Motor neuron (in vitro differentiated cells): ENCODE data around the gene SNTN. TPM values are rescaled to one million over a fixed set of nuclear protein-coding genes. Genes with fewer than 3 reads are reported as not detected.

ENCODE experiments used
- ATAC-seq, 8 experiments: fragments of 200-7000 bp; cut with Tn5 transposase; replicated peaks in 6 of 8; 2 replicates each; pipeline ENCODE4 v1.8.0; 2021; ENCODE audit warnings: mild to moderate bottlenecking in 8 of 8, moderate library complexity in 8 of 8
- H3K27ac ChIP-seq, 2 donors: fragments of 250-450 bp; sonication (Bioruptor Pico); 2 replicates each; pipeline ENCODE4 v1.9.0; 2021; ENCODE audit warnings: antibody characterized with exemption in 2 of 2, mild to moderate bottlenecking in 2 of 2, moderate library complexity in 1 of 2
- H3K4me1 ChIP-seq, 2 donors: fragments of 250-450 bp; sonication (Bioruptor Pico); replicated peaks in 1 of 2; 2 replicates each; pipeline ENCODE4 v1.6.1; 2021; ENCODE audit warnings: antibody characterized with exemption in 2 of 2, mild to moderate bottlenecking in 2 of 2, moderate library complexity in 1 of 2
- H3K4me3 ChIP-seq, 5 donors: fragments of 250-450 bp; sonication (Bioruptor Pico); 2 replicates each; pipeline ENCODE4 v1.9.0; 2021; ENCODE audit warnings: antibody characterized with exemption in 5 of 5, mild to moderate bottlenecking in 5 of 5, moderate library complexity in 4 of 5
- WGBS, 10 experiments: fragments of 450-650 bp; shearing (Covaris generic); methylation state at CpG; one replicate each; pipeline ENCODE4 v1.0.0; 2022; 5-methylcytosine and 5-hydroxymethylcytosine counted together
- in situ Hi-C, 9 experiments: fragments of 400-800 bp; cut with MboI; loops; one replicate each; pipeline ENCODE4 v1.15.0; 2021; ENCODE audit warnings: low sequenced_read_pairs in 9 of 9, low pct_unique_long_range_greater_than_20kb in 2 of 9; ENCODE audit not compliant: unreplicated experiment in 9 of 9
- total RNA-seq, 8 experiments: library from RNA; unstranded; fragments of 300-600 nt; gene quantifications; 2 replicates each; pipeline versions ENCODE4 v1.2.3 to v1.2.4, GENCODE V29; 2022

SNTN gene
- total RNA-seq, 8 experiments from 2014 or later, result 0.09 to 0.38 (median 0.14) TPM; not detected in 3

DNA sequence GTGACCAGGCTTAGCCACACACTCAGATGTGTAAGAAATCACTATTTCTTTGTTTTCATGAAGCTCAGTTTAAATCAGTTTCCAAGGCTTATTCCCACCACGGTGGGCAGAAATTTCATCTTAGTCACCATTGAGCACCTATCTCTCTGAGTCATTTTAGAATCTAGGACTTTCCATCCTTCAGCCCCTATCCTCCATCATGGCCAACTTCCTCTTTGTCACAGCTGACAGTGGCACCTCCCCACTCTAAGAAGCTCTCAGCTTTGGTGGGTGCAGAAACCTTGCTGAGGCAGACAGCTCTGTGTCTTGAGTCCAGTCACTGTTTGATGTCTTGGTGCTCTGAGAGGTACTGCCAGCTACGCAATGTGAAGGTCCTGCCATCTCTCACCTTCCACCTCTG, 32.9 kb downstream of the SNTN start:
- ATAC-seq, result no peak
- in situ Hi-C loops, result no loop called here
- WGBS, 10 experiments, result 25 to 100% (median 100%) methylated on average over 1 to 2 of the region's 2 CpGs; no CpG with 5 or more reads in 3 of the 10 experiments
- Histone ChIP-seq H3K4me1 (peaks cover 5 to 8% of the 10 kb centered on the region in 2 donors), H3K27ac (no peak overlapping the region), H3K4me3 (no peak overlapping the region)

DNA sequence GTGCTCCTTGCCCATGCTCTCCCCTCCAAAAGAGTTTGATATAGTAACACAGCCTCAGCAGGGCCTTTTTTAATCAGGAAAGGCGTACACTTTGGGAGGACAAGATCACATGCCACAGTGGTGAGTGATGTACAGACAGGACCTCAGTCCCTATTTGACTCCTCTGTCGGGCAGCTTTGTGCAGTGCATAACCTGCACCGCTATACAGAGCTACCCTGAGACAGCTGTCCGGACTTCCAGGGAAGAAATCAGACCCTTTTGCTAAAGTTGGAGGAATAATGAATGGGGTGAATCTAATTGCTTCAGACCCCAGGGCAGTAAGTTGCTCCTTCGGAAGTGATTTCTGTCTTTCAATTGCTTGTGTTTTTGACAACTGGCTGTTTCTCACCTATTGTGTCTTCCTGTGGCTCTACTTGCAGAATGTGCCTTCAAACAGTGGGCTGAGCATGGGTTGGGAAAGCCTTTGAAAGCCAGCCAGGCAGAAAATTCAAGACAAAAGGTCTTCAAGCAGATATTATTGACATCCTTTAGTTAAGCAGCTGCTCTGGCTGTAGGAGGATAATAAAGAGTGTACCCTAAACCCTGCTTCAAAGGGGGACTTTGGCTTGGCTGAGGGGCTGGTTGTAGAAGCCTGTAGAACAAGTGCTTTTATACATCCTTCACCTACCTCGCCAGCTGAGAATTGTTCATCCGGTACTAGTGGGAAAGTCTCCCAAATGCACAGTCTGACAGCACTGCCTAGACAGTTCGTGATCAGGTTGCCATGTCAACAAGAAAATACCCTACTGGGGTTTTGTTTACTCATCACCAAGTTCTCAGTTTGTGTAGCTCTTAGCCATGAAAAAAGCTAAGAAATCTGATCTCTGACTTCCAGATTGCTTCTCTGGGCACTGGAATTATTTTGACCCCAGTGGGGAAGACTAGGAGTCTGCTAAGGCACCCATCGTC, 35.1 kb downstream of the SNTN start:
- WGBS, 10 experiments, result 17 to 82% (median 30%) methylated on average over 1 to 9 of the region's 9 CpGs
- Histone ChIP-seq H3K4me3 (no peak overlapping the region), H3K27ac (peak overlapping the region in 1 of 2 donors; percentile 33), H3K4me1 (peaks cover 5 to 8% of the 10 kb centered on the region in 2 donors)
- ATAC-seq, result peak in 6 of 8 experiments; percentile 51 to 89 (median 83)
- in situ Hi-C loops, result no loop called here

DNA sequence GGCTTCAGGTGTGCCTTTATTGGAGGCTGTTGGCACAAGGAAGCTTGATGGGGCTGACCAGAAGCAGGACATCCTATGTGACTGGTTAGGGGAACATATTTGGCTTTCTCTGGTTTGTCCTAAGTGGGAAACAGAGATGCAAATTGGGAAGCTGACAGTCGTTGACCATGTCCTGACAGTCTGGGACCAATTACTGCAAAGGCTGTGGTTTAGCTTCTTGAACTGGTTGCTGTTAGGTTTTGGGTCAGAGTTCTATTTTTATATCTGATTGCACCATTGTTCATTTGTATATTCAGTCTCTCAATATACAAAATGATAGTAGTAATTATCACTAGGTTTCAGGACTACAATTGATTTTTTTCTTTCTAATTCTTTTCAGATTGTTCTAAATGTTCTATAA, 36.8 kb downstream of the SNTN start:
- no peak overlapping the region for H3K4me3 ChIP-seq
- ATAC-seq, result no peak
- 0 to 60% (median 13%) methylated on average over 1 of the region's 1 CpG; no CpG with 5 or more reads in 5 of the 10 experiments for WGBS, 10 experiments
- in situ Hi-C loops, result no loop called here
- H3K4me1 ChIP-seq, result peaks cover 5 to 8% of the 10 kb centered on the region in 2 donors
- no peak overlapping the region for H3K27ac ChIP-seq

DNA sequence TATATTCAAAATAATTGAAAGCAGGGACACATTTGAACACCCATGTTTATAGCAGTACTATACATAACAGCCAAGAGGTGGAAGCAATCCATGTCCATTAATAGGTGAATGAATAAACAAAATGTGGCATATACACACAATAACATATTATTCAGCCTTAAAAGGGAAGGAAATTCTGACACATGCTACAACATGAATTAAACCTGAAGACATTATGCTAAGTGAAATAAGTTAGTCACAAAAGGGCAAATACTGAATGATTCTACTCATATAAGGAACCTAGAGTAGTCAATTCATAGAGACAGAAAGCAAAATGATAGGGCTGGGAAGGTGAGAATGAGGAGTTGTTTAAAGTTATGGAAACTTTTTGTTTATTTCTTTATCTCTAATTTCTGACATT, 40.9 kb downstream of the SNTN start:
- ATAC-seq, result no peak
- in situ Hi-C loops, result no loop called here
- H3K4me1 ChIP-seq, result no peaks in the 10 kb centered on the region
- no peak overlapping the region for H3K27ac ChIP-seq
- no peak overlapping the region for H3K4me3 ChIP-seq

DNA sequence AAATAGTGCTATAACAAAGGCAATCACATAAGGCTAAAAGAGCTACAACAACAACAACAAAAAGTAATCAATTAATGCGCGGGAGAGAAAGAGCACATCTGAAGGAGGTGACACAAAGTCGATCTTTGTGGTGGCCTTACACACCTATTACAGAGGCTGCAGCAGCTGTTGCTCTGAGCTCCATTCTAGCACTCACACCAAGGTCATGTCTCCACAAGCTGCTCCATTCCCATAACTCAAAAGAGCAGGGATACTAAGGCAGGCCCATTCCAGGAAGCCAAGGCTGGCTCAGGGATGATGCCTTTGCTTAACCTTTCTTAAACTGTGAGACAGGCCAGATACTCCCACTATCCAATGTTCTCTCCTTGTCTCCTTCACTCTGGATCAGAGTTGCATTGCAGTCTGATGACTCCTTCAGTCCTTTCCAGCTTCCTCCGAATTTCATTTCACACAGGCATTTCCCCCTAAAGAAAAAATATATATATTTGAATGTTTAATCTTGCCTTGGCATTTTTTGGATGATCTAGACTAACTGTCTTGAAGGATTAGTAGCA, 52.7 kb downstream of the SNTN start:
- Histone ChIP-seq H3K27ac (no peak overlapping the region), H3K4me3 (no peak overlapping the region), H3K4me1 (no peaks in the 10 kb centered on the region)
- in situ Hi-C loops, result no loop called here
- ATAC-seq, result no peak
- WGBS, 10 experiments, result 40 to 100% (median 85%) methylated on average over 1 to 4 of the region's 4 CpGs; no CpG with 5 or more reads in 1 of the 10 experiments

DNA sequence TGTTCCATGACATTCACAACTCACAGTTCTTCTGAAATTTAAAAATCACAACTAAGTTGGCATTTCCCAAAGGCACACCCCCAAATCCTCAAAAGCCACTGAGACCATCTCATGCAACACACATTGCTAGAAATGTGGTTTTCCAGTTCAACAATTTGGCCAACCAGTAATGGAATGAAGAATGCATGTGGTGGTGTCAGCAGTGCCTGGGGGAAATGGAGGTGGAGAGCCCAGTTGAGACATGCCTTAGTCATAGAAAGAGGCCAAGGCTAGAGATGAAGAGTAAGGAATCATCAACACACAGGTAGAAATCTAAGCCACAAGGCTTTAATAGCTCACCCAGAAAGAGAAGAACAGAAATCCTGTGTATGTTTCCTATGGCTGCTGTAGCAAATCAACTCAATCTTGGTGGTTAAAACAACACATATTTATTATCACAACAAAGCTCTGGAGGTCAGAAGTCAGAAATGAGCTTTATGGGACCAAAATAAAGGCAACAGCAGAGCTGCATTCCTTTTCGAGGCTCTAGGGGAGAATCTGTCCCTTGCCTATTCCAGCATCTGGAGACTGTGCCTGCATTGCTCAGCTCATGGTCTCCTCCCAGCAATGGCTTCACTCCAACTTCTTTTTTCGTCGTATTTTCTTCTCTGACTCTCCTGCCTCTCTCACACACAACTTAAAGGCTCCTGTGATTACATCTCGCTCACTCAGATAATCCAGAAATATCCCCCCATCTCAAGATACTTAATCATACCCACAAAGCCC, 54.0 kb downstream of the SNTN start:
- 0 to 100% (median 60%) methylated on average over 1 to 4 of the region's 4 CpGs; no CpG with 5 or more reads in 1 of the 10 experiments for WGBS, 10 experiments
- Histone ChIP-seq H3K27ac (no peak overlapping the region), H3K4me3 (no peak overlapping the region), H3K4me1 (no peaks in the 10 kb centered on the region)
- peak in 2 of 8 experiments; percentile 82 to 87 for ATAC-seq
- in situ Hi-C loops, result no loop called here

DNA sequence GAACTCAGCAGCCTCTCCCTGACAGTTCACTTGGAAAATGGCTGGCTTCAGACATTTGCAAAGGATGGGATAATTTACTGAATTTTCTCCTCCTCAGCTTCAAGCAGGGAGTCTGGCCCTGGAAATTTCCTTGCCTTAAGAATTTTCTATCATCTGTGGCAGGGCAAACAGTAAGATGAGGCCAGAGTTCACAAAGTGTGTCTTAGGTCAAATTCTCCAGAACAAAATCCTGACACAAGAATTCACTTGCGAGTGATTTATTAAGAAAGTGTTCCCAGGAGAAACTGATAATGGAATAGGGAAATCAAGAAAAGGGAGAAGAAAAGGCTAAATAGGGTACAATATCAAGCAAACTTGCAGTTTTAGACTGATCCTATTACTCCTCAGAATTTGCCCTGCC, 55.3 kb downstream of the SNTN start:
- ATAC-seq, result no peak
- no peak overlapping the region for H3K27ac ChIP-seq
- WGBS, 10 experiments, result 71 to 100% (median 100%) methylated on average over 1 of the region's 1 CpG; no CpG with 5 or more reads in 3 of the 10 experiments
- no peaks in the 10 kb centered on the region for H3K4me1 ChIP-seq
- H3K4me3 ChIP-seq, result no peak overlapping the region
- in situ Hi-C loops, result no loop called here

DNA sequence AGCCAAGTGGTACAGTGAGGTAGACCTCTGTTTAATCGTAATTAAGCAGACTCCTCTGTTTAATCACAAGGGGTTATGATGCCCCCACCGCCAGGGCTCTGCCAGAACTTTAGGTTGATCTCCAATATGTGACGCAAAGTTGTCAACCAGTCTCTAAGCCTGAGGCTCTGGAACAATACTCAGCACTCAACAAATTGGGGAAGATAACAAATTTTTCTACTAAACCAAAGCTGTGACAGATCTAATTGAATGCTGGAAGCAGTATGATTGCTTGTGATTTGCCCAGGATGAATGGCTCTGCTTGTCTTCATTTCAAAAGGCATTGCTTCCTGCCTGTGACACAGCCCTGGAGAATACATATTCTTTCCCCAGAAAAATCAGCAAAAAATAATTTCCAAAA, 57.1 kb downstream of the SNTN start:
- WGBS, 10 experiments, result 58 to 100% (median 89%) methylated on average over 1 to 3 of the region's 3 CpGs; no CpG with 5 or more reads in 3 of the 10 experiments
- in situ Hi-C loops, result no loop called here
- no peak overlapping the region for H3K27ac ChIP-seq
- H3K4me3 ChIP-seq, result no peak overlapping the region
- no peak for ATAC-seq
- H3K4me1 ChIP-seq, result no peaks in the 10 kb centered on the region

Other genes starting within 250 kb of the SNTN start
- gene C3orf49, start 166.6 kb downstream of the SNTN start, total RNA-seq, result 1 to 10 TPM in 2 of 8 experiments, under 1 TPM in 6; 0.22 to 1.4 (median 0.38) TPM
- 10 to 100 TPM; 53.3 to 97.1 (median 72.1) TPM for gene THOC7, start 211.1 kb downstream of the SNTN start, total RNA-seq
- 10 to 100 TPM in 4 of 8 experiments, 1 to 10 TPM in 4; 5.1 to 35.5 (median 10.4) TPM for gene ATXN7, start 211.2 kb downstream of the SNTN start, total RNA-seq